Kidney epithelial cell (primary cell): Measurements from ENCODE around the gene FBLN5. TPM values are rescaled to one million over a fixed set of nuclear protein-coding genes. Genes with fewer than 3 reads are reported as not detected.

ENCODE experiments used
- DNase-seq: peaks from one replicate; pipeline ENCODE4 v3.0.0-alpha.2; 2010; ENCODE audit warnings: low read depth
- H3K27me3 ChIP-seq: 2 replicates; pipeline ENCODE4 v1.6.0; 2011; ENCODE audit warnings: low read length; ENCODE audit not compliant: control insufficient read depth, insufficient read depth
- H3K36me3 ChIP-seq: 2 replicates; pipeline ENCODE4 v1.5.1; 2011; ENCODE audit warnings: low read length; ENCODE audit not compliant: control insufficient read depth, insufficient read depth
- H3K4me3 ChIP-seq: 2 replicates; pipeline ENCODE4 v1.5.1; 2011; ENCODE audit warnings: low read depth, mild to moderate bottlenecking, control low read depth, low read length
- CTCF ChIP-seq: IDR thresholded peaks from 2 replicates; pipeline ENCODE4 v1.5.1; 2011; ENCODE audit warnings: mild to moderate bottlenecking, moderate library complexity, low read length, control low read depth, inconsistent platforms; ENCODE audit not compliant: insufficient read depth, poor library complexity, severe bottlenecking
- total RNA-seq: library from RNA; depleted of rRNA; stranded (reverse); fragments of >200 nt; gene quantifications from 2 replicates; pipeline ENCODE4 v1.2.3, GENCODE V29; 2015

The FBLN5 gene
- total RNA-seq, 1 donor from 2014 or later = 4.8 TPM

GRCh38 chr14:91925727-91926121 lies 21.8 kb downstream of the FBLN5 start:
- no peak for DNase-seq
- H3K36me3 ChIP-seq = no peaks in the 10 kb centered on the region
- no peak overlapping the region for H3K4me3 ChIP-seq
- no peak for TF ChIP-seq CTCF
- no peaks in the 10 kb centered on the region for H3K27me3 ChIP-seq

- DNase-seq = no peak
- TF ChIP-seq CTCF = no peak
- no peak overlapping the region for H3K4me3 ChIP-seq
- no peaks in the 10 kb centered on the region for H3K27me3 ChIP-seq
- no peaks in the 10 kb centered on the region for H3K36me3 ChIP-seq
Observed at GRCh38 chr14:91925001-91925726, 22.3 kb downstream of the FBLN5 start.

- DNase-seq = no peak
- Histone ChIP-seq H3K36me3 (no peaks in the 10 kb centered on the region), H3K27me3 (no peaks in the 10 kb centered on the region), H3K4me3 (no peak overlapping the region)
- no peak for TF ChIP-seq CTCF
Observed at GRCh38 chr14:91920526-91920925, 27.0 kb downstream of the FBLN5 start.

- DNase-seq = no peak
- no peak overlapping the region for H3K4me3 ChIP-seq
- TF ChIP-seq CTCF = no peak
- no peaks in the 10 kb centered on the region for H3K27me3 ChIP-seq
- H3K36me3 ChIP-seq = no peaks in the 10 kb centered on the region
Observed at GRCh38 chr14:91919814-91920213, 27.7 kb downstream of the FBLN5 start.

- no peak for DNase-seq
- TF ChIP-seq CTCF = no peak
- Histone ChIP-seq H3K4me3 (no peak overlapping the region), H3K36me3 (no peaks in the 10 kb centered on the region), H3K27me3 (no peaks in the 10 kb centered on the region)
Observed at GRCh38 chr14:91918186-91918883, 29.2 kb downstream of the FBLN5 start.

- Histone ChIP-seq H3K36me3 (no peaks in the 10 kb centered on the region), H3K27me3 (no peaks in the 10 kb centered on the region), H3K4me3 (no peak overlapping the region)
- TF ChIP-seq CTCF = no peak
- no peak for DNase-seq
Observed at GRCh38 chr14:91912035-91912434, 35.5 kb downstream of the FBLN5 start.
